CD4-positive, alpha-beta T cell treated with Interferon gamma for 1 hour (primary cell): Measurements from ENCODE around the gene ZNF473.

ENCODE experiments used
- DNase-seq: peaks from one replicate; pipeline ENCODE4 v3.0.0-alpha.2; 2020

Gene ZNF473

GRCh38 chr19:50025794-50026549, at the start of gene ZNF473:
TSS of gene ZNF473 (plus strand) at chr19:50026005. CDS start at chr19:50031083, 5,078 bp downstream.
- DNase-seq: peak; percentile 96

GRCh38 chr19:49976496-49976895, 49.3 kb upstream of the ZNF473 start:
- DNase-seq: no peak

- DNase-seq: no peak
These were observed 48.7 kb upstream of the ZNF473 start for GRCh38 chr19:49977076-49977475.

- no peak for DNase-seq
These were observed 47.9 kb upstream of the ZNF473 start for GRCh38 chr19:49977881-49978280.

- no peak for DNase-seq
These were observed 47.5 kb upstream of the ZNF473 start for GRCh38 chr19:49978324-49978723.

GRCh38 chr19:49981603-49982593, 43.9 kb upstream of the ZNF473 start:
- no peak for DNase-seq

GRCh38 chr19:49983645-49984229, 42.1 kb upstream of the ZNF473 start:
- peak; percentile 67 for DNase-seq

GRCh38 chr19:49984491-49984890, 41.3 kb upstream of the ZNF473 start:
- DNase-seq: no peak

GRCh38 chr19:49985871-49986270, 39.9 kb upstream of the ZNF473 start:
- no peak for DNase-seq

GRCh38 chr19:49986354-49986753, 39.5 kb upstream of the ZNF473 start:
- no peak for DNase-seq

GRCh38 chr19:49987159-49987698, 38.6 kb upstream of the ZNF473 start:
- peak; percentile 80 for DNase-seq

GRCh38 chr19:49988007-49988406, 37.8 kb upstream of the ZNF473 start:
- no peak for DNase-seq

GRCh38 chr19:49988433-49988832, 37.4 kb upstream of the ZNF473 start:
- no peak for DNase-seq

- DNase-seq: peak; percentile 17
These were observed 28.1 kb upstream of the ZNF473 start for GRCh38 chr19:49997709-49998108.

- no peak for DNase-seq
These were observed 26.3 kb upstream of the ZNF473 start for GRCh38 chr19:49999371-50000010.

- DNase-seq: no peak
These were observed 25.6 kb upstream of the ZNF473 start for GRCh38 chr19:50000038-50000840.

GRCh38 chr19:50000841-50001557, 24.8 kb upstream of the ZNF473 start:
- no peak for DNase-seq

- no peak for DNase-seq
These were observed 24.0 kb upstream of the ZNF473 start for GRCh38 chr19:50001775-50002174.

GRCh38 chr19:50002386-50002960, 23.3 kb upstream of the ZNF473 start:
- no peak for DNase-seq

GRCh38 chr19:50003254-50003788, 22.5 kb upstream of the ZNF473 start:
- peak; percentile 7 for DNase-seq
